Thyroid gland (tissue), 4 donors: ENCODE data around the gene LGALS1. TPM values are rescaled to one million over a fixed set of nuclear protein-coding genes. Genes with fewer than 3 reads are reported as not detected.

Source experiments
- DNase-seq, 2 donors: peaks; one replicate each; pipeline ENCODE4 v3.0.0-alpha.2; 2019
- H3K27ac ChIP-seq, 3 donors: fragments of 200-600 bp; sonication (generic); 1 replicate in 2 of 3; 2 replicates in 1 of 3; pipeline ENCODE4 v1.5.1; 2016 to 2019; ENCODE audit warnings: mild to moderate bottlenecking in 1 of 3, moderate library complexity in 1 of 3
- H3K27me3 ChIP-seq: fragments of 200-600 bp; sonication (generic); one replicate; pipeline ENCODE4 v1.5.1; 2019
- H3K36me3 ChIP-seq, 2 donors: fragments of 200-600 bp; sonication (generic); one replicate each; pipeline ENCODE4 v1.5.1; 2016 to 2019
- H3K4me1 ChIP-seq, 2 donors: fragments of 200-600 bp; sonication (generic); one replicate each; pipeline ENCODE4 v1.5.1; 2017 to 2019
- H3K4me3 ChIP-seq, 3 donors: fragments of 200-600 bp; sonication (generic); replicated peaks in 1 of 3; 1 replicate in 2 of 3; 2 replicates in 1 of 3; pipeline ENCODE4 v1.5.1; 2016; ENCODE audit warnings: mild to moderate bottlenecking in 1 of 3
- H3K9me3 ChIP-seq: fragments of 200-600 bp; sonication (generic); one replicate; pipeline ENCODE4 v1.5.1; 2017
- CTCF ChIP-seq, 6 experiments: fragments of 200-600 bp in 3 of 6; fragments of 450-650 bp in 3 of 6; sonication (generic) in 3 of 6; IDR thresholded peaks; one replicate each; pipeline ENCODE4 v1.5.1; 2016 to 2019; ENCODE audit warnings: antibody characterized with exemption in 6 of 6, mild to moderate bottlenecking in 2 of 6, inconsistent platforms in 1 of 6, moderate library complexity in 1 of 6
- POLR2A ChIP-seq, 2 donors: fragments of 450-650 bp; IDR thresholded peaks; one replicate each; pipeline ENCODE4 v1.6.1; 2017; ENCODE audit warnings: antibody characterized with exemption in 2 of 2, mild to moderate bottlenecking in 2 of 2, moderate library complexity in 1 of 2
- WGBS, 2 donors: methylation state at CpG; one replicate each; pipeline ENCODE4 v1.1.5; 2017; 5-methylcytosine and 5-hydroxymethylcytosine counted together
- intact Hi-C: fragments of 100-400 bp; cut with DNase I; formaldehyde crosslinking; loops from one replicate; pipeline ENCODE4 v1.15.1; 2023
- total RNA-seq, 4 donors: library from RNA; depleted of rRNA; stranded (reverse); fragments of >200 nt; gene quantifications; one replicate each; pipeline ENCODE4 v1.2.3, GENCODE V29; 2016

Gene LGALS1
- total RNA-seq, 4 donors from 2014 or later, result 146 to 212 (median 188) TPM

- H3K4me1 ChIP-seq, result no peaks in the 10 kb centered on the region
- TF ChIP-seq CTCF (IDR thresholded peaks at IDR 0.05), result no peak
- no peak for TF ChIP-seq POLR2A (IDR thresholded peaks at IDR 0.05)
- H3K4me3 ChIP-seq, result no peak overlapping the region
- intact Hi-C loops, result no loop called here
- H3K9me3 ChIP-seq, result no peaks in the 10 kb centered on the region
- H3K27ac ChIP-seq, result no peak overlapping the region
- DNase-seq, result no peak
- 81 to 90% methylated on average over 3 of the region's 3 CpGs for WGBS, 2 donors
- no peaks in the 10 kb centered on the region for H3K36me3 ChIP-seq
- no peaks in the 10 kb centered on the region for H3K27me3 ChIP-seq
These were observed 29.2 kb downstream of the LGALS1 start for GRCh38 chr22:37704645-37705044.

- DNase-seq, result no peak
- intact Hi-C loops, result no loop called here
- Histone ChIP-seq H3K9me3 (no peaks in the 10 kb centered on the region), H3K27me3 (no peaks in the 10 kb centered on the region), H3K27ac (no peak overlapping the region), H3K4me1 (no peaks in the 10 kb centered on the region), H3K4me3 (no peak overlapping the region), H3K36me3 (no peaks in the 10 kb centered on the region)
- WGBS, 2 donors, result 94 to 97% methylated on average over 3 of the region's 3 CpGs
- TF ChIP-seq POLR2A (IDR thresholded peaks at IDR 0.05) (no peak), CTCF (IDR thresholded peaks at IDR 0.05) (no peak)
These were observed 29.8 kb downstream of the LGALS1 start for GRCh38 chr22:37705205-37705604.

GRCh38 chr22:37708580-37709444, 33.4 kb downstream of the LGALS1 start:
- no peak for DNase-seq
- no peaks in the 10 kb centered on the region for H3K4me1 ChIP-seq
- no peaks in the 10 kb centered on the region for H3K9me3 ChIP-seq
- no peak overlapping the region for H3K4me3 ChIP-seq
- no peak overlapping the region for H3K27ac ChIP-seq
- TF ChIP-seq CTCF (IDR thresholded peaks at IDR 0.05), result no peak
- TF ChIP-seq POLR2A (IDR thresholded peaks at IDR 0.05), result no peak
- 88 to 94% methylated on average over 20 to 21 of the region's 25 CpGs for WGBS, 2 donors
- intact Hi-C loops, result no loop called here
- no peaks in the 10 kb centered on the region for H3K27me3 ChIP-seq
- H3K36me3 ChIP-seq, result no peaks in the 10 kb centered on the region

- 95 to 96% methylated on average over 10 to 15 of the region's 15 CpGs for WGBS, 2 donors
- DNase-seq, result no peak
- TF ChIP-seq POLR2A (IDR thresholded peaks at IDR 0.05), result no peak
- Histone ChIP-seq H3K27ac (no peak overlapping the region), H3K4me1 (no peaks in the 10 kb centered on the region), H3K4me3 (no peak overlapping the region), H3K36me3 (no peaks in the 10 kb centered on the region), H3K27me3 (no peaks in the 10 kb centered on the region), H3K9me3 (no peaks in the 10 kb centered on the region)
- intact Hi-C loops, result no loop called here
These were observed 34.0 kb downstream of the LGALS1 start for GRCh38 chr22:37709445-37709765.

GRCh38 chr22:37710675-37711074, 35.2 kb downstream of the LGALS1 start:
- WGBS, 2 donors, result 84 to 100% methylated on average over 2 to 3 of the region's 3 CpGs
- no peak for TF ChIP-seq CTCF (IDR thresholded peaks at IDR 0.05)
- TF ChIP-seq POLR2A (IDR thresholded peaks at IDR 0.05), result no peak
- intact Hi-C loops, result no loop called here

More at GRCh38 chr22:37710675-37711074, 35.2 kb downstream of the LGALS1 start:
- DNase-seq, result no peak
- Histone ChIP-seq H3K27me3 (no peaks in the 10 kb centered on the region), H3K36me3 (no peaks in the 10 kb centered on the region), H3K4me1 (no peaks in the 10 kb centered on the region), H3K9me3 (no peaks in the 10 kb centered on the region), H3K4me3 (no peak overlapping the region), H3K27ac (no peak overlapping the region)
